HG03460 (cell line): ENCODE results near the gene VWF.

ENCODE experiments used
- ATAC-seq: cut with Tn5 transposase; IDR thresholded peaks from one replicate; pipeline ENCODE4 v1.9.1; 2021; ENCODE audit not compliant: unreplicated experiment

Gene VWF

GRCh38 chr12:5899675-5900074 lies 224.8 kb downstream of the VWF start:
- no peak for ATAC-seq

GRCh38 chr12:5898874-5899273 lies 225.6 kb downstream of the VWF start:
- ATAC-seq: no peak
